Cortex of kidney (tissue), 1 donor: ENCODE measurements around the gene KCP.

Experiments
- DNase-seq: peaks from one replicate; lab custom pipeline; 2025; lab: John Stamatoyannopoulos, UW

The KCP gene

DNA sequence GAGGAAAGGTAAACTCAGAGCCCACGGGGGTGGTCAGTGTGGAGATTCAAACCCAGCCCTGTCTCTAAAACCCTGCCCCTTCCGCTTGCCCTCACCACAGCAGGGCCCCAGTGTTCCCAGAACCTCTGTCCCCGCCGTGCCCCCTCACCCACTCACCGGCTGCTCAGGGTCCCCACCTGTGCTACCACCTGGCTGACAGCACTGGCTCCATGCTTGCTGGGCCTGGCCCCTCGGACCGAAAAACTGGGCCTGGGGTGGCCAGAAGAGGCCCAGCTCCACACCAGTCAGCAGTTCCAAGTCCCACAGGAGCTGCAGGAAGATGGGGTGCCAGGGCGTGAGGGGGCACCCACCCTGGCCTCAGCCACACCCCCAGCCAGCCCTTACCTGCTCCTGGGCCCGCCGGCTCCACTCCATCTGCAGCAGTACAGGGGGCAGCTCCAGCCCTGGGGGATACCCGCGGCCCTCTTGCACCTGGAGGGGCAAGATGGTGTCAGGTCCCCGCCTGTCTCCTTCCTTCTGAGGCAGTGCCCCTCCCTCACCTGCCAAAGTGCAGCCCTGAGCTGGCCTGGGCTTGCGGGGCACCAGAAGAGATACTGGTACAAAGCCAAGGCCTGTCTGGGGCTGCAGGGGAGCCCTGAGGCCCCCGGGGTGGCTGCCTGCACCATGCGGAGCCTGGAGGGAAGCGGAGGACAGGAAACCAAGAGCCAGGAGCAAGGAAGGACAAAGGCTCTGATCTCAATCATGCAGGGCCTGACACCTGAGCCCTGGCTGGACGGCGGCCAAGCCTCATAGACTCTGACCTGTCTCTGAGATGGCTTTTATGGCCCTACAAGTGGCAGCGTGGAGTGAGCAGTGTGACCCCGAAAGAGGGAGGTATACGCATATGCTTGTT, 36.1 kb downstream of the KCP start:
- DNase-seq = no peak

DNA sequence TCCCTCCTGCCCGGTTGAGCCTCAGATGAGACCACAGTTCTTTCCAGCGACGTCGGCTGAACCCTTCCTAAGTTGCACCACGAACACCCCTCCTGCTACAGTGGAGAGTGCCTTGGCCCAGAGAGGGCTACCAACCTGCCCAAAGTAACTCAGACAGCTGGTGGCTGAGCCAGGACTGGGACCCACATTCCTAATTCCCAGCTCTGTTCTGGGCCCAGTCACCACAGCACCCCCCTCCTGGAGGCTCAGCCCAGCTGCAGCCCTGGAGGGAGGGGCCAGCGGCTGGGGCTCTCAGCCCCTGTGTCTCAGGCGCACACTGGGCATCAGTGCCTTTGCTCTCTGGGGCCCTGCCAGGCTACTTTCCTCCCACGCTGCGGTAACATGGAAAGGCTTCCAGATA, 37.3 kb downstream of the KCP start:
- no peak for DNase-seq

DNA sequence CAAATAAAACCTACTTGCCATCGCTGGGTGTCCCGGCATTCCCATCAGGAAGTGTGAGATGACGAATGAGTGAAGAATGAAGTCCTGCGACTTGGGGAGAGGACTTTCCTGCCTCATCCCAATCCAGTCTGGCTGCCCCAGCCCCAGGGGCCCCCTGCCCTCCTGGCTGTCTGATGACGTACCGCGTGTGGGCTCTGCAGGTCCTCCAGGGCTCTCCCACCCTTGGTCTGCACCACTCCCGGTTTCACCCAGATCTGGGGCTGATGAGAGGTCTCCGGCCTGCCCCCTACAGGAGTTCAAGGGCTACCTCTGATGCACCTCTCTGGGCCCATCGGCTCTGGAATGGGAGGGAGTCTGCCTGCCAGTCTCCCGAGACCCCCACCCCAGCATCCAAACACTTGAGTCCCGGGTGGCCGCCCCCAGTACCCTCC, 38.1 kb downstream of the KCP start:
- no peak for DNase-seq

DNA sequence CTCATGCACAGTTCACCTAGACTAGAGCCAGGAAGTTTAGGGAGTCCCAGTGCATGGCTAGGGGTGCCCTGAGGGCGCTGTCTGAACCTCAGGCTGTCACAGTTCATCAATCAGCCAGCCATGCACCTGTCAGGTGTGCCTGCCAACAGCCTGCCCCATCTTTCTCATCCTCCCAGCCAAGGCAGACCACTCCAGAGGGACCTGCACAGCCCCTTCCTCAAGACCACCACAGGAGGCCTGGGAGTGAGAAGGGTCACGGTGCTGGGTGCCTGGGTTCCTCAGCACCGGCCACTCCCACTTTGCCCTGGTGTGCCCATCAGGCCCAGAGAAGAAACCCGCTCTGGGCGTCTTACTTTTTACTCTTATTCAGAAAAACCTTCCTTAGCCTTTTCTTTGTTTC, 39.5 kb downstream of the KCP start:
- DNase-seq = no peak

DNA sequence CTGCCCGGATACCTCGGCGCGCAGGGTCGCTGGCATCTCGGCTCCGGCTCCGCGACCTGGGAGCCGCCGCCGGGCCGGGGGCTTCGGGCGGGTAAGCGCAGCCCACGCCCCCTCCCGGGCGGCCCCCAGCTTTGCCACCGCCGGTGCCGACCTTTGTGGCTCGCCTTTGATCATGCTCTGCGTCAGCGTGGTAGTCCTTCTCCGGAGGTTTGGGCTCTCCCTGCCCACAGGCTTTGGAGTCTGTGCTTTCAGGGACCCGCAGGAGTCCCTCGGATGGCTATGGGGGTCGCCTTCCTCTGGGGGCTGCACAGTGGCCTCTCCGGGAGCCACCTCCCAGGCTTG, 40.6 kb downstream of the KCP start:
- no peak for DNase-seq

DNA sequence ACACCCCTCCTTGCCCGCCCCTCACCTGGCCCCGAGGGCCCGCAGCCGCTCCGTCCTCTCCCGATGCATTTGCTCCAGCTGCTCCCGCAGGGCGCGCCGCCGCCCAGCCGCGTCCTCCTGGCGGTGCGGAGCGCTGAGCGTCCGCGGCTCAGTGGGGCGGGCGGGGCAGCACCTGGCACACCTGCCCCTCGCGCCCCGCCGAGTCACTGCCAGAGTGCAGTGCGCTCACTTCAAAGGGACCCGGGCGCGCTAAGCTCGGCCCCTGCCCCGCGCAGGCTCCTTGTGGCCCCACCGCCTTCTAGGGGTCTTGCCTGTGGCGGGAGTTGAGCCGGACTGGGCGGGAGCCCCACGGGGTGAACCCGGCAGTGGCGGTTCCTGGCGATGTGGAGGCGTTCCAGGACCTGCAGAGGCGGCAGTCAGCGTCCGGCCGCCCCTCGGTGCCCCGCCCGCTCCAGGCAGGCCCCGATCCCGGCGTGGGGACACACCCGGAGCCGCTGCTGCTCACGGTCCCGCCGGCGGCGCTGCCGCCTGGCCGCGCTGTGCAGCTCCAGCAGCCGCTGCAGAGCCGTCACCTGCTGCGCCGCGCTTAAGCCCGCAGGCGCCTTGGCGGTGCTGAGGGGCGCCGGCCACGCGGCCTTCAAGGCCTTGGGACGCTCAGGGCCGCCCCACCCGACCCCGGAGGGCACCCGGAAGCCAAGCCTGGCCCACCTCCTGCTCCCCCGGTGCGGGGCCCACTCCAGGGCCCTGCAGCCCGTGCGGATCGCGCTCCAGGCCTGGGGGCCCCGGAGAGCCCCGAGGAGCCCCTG, 41.2 kb downstream of the KCP start:
- DNase-seq = no peak

DNA sequence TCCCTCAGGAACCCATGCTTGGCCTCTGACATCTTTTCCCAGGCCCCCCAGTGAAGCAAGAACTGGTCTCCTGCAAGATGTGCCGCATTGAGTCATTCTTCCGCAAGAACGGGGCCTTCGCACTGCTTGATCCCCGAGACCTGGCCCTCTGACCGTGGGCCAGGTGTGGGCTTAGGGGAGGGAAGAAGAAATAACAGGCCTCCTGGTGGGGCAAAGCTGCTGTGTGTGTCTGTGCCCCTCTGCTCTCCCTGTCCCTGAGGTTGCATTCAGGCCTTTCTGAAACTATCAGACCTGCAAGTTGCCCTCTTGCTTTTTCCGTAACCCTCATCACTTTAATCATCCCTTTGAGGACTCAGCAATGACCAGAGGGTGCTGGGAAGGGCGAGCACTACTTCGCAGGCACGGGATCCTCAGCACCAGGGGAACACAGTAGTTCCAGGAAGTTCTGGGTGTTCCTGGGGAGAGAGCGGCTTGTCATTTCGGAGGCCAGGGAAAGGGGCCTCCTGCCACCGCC, 41.8 kb downstream of the KCP start:
- no peak for DNase-seq

DNA sequence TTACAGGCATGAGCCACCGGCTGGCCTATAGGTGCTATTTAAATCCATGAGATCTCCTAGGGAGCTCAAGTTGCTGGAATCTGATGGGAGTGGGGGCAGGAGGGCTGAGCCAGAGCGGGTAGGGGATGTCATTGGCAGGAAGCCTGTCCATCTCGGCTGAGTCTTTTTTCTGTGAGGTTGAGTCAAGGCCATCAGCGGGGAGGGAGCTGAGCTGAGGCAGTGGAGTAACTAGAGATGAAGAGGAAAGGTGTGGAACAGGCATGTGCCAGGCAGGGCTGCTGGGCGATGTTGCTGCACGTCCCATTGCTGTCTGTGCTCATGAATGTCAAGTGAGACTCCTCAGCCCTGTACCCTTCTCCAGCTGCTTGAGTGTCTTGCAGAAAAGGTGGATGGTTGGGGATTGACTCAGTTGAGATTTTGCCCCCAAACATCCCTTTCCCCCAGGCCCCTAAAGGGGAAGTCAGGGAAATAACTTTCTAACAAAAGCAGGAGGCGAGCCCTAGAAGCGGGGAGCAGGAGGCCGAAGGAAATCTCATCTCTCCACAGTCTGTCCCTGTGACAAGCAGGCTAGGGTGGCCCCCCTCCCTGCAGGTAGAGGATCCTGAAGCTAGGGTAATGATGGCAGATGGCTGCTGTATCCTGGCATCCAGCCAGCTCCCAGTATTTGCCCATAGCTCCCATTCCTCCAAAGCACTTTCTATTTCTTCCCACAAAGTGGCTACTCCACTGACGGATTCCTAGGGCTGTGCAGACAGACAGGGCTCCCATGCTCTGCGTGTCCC, 42.5 kb downstream of the KCP start:
- no peak for DNase-seq

DNA sequence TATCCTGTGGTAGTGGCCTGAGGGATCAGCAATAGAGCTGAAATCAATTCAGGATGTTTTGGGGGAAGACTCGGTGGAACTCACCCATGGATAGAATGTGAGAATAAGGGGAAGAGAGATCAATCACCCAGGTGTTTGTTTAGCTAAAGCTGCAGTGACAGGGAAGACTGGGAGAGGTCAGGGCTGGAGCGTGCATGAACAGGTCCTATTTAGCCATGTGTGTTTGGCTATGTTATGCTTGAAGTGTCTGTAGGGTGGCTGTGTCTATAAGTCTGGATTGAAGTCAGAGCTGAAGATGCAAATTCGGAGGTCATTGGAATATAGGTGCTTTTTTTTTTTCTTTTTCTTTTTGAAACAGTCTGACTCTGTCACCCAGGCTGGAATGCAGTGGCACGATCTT, 43.3 kb downstream of the KCP start:
- no peak for DNase-seq

DNA sequence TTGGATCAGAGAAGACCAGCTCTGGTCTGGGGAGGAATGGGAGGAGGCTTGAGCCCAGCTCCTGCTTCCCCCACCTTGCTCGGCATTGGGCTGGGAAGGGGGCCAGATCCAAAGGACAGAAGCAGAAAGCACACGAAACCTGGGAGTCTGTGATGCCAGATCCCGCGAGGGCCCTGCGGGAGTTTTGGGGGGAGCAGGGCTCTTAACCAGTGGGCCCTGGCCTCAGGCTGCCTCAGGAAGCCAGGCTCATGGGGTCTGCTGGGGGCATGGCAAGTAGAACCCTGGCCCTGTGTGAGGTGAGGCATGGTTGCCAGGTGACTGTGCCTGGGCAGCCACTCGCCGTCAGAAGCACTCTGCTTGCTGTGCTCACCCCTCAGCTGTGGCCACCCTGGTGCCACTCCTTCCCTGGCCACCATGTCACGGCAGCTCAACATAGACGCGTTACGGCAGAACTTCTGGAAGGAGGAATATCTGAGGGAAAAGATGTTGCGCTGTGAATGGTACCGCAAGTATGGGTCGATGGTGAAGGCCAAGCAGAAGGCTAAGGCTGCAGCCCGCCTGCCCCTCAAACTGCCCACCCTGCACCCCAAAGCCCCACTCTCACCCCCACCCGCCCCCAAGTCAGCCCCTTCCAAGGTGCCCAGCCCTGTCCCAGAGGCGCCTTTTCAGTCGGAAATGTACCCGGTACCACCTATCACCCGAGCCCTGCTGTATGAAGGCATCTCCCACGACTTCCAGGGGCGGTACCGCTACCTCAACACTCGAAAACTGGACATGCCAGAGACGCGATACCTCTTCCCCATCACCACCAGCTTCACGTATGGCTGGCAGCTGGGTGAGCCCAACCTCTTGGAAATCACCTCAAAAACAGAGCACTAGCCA, 44.3 kb downstream of the KCP start:
- DNase-seq = no peak

DNA sequence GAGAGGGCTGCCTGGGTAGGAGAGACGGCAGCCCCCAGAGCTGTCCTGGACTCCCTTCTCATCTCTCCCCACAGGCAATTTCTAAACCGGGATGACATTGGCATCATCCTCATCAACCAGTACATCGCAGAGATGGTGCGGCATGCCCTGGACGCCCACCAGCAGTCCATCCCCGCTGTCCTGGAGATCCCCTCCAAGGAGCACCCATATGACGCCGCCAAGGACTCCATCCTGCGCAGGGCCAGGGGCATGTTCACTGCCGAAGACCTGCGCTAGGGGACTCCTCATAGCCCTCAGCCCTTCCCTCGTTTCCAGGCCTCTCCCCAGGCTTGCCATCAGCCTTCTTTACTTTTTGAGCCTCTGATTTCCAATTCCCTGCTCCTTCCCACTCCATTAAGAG, 45.2 kb downstream of the KCP start:
- DNase-seq = no peak

DNA sequence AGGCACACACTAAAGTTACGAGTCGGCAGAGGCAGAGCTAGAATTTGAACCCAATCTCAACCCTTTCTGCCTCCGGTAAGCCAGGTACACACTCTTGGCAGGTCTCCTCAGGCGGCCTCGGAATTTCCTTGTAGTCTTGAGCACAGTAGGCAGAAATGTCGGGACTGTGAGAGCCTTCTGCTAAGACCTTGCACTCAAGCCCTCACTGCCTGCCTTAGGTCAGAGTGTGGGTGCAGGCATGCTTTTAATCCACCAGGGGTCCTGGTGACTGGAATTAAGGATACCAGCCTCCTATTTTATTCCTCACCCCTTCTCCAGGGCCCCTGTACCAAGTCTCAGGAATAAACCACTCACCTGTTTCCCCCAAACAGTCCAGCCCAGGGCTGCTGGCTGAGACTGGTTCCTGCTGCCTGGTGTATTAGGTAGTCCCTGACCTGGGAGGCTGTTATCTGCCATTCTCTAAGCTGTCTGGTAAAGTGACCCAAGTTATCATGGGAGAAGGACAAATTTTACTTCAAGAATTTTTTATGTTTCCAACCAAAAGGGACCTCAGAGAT, 47.0 kb downstream of the KCP start:
- DNase-seq = no peak

DNA sequence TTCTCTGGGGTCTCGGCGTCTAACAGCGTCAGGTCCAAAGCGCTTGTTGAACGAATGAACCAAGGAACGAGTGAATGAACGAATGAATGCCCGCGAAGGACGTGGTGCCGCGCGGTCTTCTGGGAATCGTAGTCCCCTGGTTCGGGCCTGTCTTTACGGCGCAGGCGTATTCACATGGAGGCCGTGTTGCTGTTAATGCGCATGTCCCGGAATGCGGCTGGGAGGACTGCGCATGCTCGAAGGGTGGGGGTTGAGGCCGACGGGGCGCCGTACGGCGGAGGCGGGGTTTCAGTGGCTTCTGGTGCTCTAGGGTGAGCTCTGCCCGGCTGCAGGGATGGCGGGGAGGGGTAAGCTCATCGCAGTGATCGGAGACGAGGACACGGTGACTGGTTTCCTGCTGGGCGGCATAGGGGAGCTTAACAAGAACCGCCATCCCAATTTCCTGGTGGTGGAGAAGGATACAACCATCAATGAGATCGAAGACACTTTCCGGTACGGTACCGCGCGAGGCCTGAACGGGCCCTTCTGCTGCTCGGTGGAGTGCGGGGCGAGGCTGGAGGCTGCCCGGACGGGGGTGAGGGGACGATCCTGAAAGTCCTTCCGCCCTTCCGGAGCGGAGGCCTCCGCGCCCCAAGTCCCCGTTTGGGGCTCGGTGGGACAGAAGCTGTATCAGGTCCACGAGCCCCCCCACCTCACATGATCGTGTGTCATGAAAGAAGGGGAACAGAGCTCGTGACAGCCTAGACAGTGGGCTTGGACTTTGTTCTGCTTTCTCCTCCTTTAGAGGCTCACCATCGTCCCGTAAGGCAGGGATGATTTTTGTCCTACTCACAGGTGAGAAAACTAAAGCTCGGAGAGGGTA, 47.7 kb downstream of the KCP start, which contains the start of gene ATP6V1F:
Gene ATP6V1F, plus strand, starts transcription at position 286 of the 862 bp plus-strand sequence. Its CDS starts 49 bp downstream, at position 335.
- DNase-seq = peak; percentile 70

DNA sequence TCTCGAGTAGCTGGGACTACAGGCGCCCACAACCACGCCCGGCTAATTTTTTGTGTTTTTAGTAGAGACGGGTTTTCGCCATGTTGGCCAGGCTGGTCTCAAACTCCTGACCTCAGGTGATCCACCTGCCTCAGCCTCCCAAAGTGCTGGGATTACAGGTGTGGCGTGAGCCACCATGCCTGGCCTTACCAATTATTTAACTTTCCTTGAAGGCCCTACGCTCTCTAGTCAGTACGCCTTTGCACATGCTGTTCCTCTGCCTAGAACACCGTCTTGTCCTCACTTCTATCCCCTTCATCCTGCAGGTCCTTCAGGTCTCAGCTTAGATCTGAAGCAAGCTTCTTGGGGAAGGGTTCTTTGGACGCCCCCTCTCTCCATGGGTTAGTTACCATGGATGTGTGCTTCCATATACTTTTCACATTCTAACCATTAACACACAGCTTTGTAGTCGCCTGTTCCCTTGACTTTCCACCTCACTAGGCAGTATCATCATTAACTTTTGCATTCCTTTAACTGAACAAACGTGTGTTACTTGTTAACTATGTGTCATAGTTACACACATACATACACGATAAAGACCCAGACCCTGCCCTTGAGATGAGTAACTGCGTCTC, 48.4 kb downstream of the KCP start:
- DNase-seq = no peak

DNA sequence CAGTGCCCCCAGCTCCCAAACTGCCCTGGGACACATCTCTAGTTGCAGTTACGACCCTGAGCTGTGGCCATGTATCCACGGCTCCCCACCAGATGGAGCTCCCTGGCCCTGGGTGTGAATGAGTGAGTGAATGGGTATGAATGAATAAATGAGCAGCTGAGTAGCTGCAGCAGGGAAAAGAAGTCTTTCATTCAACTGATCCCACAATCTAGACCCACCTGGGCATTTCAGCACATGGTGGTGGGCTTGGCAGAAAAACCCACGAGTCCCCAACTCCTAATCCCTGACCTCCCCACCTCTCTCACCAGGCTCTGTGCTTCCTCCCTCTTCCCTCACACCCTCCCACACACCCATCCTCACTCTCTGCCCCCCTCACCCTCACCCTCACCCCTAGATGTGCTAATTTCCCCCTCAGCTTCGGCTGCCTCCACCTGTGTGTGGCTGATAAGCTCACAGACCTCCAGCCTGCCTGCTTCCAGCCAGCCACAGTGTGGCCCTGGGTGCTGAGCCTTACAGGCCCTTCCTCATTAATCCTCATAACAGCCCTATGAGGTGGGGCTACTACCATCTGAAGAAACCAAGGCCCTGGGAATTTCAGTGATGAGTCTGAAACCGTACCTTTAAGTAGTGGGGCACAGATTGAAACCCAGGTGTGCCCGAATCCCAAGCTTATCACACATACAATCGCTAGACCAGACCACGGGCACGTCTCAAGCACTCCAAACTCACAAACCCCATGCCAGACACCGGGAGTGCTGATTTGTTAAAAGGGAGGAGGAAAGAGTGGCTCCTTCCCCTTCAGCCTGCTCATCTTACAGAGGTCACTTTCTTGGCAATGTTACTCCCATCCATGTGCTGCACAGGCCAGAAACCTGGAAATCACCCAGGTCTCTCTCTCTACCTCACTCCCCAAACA, 50.1 kb downstream of the KCP start:
- DNase-seq = no peak

DNA sequence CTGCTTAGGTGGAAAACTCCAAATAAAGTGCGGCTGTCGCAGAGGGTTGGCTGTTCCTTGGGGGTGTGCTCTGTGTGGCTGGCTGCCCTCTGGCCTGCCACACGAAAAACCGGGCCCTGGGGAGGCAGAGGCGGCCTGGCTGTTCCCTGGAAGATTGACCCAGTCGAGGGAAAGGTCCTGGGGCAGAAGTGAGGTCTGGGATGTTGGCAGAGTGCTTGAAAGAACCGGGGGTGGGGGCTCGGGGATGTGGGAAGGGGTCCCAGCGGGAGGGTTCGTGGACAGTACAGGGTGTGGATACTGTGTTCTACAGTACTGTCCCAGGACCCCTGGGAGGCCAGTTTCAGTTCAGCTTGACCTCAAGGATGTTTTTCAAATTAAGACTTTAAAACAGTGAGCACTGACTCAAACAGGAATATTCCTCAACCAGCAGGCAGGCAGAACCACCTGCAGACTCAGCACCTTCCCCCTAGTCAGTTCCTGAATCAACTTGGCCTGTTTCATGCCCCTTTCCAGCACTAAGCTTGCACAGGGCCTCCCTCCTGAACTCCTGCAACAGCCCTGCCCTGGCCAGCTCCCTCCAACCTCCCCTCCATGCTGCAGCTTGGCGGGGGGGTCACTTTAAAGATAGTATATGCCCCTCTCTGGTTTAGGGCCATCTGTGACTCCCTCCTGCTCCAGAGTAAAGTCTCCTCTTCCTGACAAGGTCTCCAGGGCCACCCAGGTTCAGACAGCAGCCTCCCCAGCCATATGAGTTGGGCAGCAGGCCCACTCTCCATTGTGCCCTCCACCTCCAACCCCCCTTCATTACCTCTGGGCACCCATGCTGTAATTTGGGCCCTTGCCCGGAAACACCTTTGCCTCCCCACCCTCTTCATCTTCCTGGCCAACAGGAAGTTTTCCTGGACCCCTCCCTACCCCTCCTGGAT, 51.0 kb downstream of the KCP start:
- no peak for DNase-seq
